Activated T-cell treated with anti-CD3 and anti-CD28 coated beads for 48 hours (primary cell): Measurements from ENCODE around the gene LDB2.

Experiments
- DNase-seq: peaks from one replicate; pipeline ENCODE4 v3.0.0-alpha.2; 2020; ENCODE audit warnings: low read depth

LDB2 gene

DNA sequence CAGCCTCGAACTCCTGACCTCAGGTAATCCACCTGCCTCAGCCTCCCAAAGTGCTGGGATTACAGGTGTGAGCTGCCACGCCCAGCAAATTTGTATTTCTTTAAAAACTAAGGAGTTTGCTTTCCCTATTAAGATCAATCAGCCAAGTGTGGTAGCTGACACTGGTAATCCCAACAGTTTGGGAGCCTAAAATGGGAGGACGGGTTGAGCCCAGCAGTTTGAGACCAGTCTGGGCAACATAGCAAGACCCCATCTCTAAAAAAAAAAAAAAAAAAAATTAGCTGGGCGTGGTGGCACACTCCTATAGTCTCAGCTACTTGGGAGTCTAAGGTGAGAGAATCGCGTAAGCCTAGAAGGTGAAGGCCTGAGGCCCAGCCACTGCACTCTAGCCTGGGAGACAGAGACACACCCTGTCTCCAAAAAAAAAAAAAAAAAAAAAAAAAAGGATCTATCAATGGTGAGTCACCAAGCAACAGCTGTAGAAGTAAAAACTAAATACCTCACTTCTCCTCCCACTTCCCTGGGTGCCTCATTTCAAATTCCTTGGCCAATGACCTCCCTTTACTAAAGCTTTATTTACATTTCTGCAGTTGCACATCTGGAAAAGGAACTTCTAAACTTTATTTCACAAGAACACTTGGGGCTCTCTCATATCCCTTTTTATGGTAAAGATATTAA, 54.5 kb downstream of the LDB2 start:
- no peak for DNase-seq

DNA sequence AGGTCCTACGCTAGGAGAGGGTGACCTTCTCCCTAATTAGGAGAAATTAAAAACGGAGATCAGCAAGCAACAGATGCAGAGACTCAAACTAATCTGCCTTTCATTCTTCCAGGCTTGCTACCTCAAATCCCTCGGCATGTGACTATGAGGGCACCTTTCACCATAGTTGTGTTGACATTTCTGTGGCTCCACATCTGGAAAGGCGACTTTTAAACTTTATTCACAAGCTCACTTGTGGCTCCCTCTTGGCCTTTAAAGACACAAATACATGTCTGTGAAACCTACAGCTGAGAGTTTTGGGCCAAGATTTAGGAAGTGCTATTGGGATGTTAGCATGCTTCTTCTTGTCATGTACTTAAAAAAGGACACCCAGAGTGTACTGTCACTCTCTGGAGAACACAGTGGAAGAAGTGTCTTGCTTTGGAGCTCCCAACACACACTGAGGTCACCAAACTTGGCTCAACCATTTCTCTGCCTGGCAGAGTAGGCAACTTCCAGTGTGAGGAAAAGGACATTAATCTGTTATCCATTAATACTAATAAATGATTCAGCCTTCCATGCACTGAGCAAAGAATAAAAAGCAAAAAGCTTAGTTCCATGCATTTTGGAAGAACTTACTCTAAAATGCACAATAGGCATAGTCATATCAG, 60.1 kb downstream of the LDB2 start:
- DNase-seq = no peak

GRCh38 chr4:16837475-16837874, 61.0 kb downstream of the LDB2 start:
- DNase-seq = no peak

DNA sequence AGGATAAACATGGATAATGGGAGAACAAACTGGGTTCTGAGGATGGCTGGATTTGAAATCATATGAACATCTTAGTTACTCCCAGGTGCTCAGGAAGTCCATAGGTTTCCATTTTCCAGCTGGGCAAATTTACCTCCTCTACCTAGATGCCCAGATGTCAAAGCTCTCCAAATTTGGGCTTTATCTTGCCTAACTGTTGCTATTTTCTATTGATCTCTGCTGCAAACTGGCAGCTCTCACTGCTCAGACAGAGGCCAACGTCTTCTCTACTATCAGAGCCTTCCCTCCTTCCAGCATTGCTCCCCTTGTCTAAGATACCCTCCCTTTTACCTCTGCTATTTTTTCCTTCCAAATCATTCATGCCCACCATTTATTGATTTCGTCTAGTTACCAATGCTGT, 62.1 kb downstream of the LDB2 start:
- DNase-seq = no peak

GRCh38 chr4:16835597-16836247, 62.7 kb downstream of the LDB2 start:
- DNase-seq = no peak

DNA sequence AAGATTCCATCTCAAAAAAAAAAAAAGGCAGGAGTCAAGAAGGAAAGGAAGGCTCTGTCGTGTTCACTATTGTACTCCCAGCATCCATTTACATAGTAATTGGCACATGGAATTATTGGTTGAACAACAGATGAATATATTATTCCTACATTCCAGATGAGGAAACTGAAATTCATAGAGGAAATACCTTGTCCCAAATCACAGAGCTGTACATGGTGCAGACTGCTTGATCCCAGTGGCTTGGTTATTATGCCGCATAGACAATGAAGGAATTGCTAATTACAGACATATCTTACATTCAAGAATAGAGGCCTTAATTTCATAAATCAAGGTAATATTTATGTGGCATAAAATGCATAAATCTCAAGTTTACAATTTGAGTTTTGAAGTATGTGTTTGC, 63.6 kb downstream of the LDB2 start:
- DNase-seq = no peak

DNA sequence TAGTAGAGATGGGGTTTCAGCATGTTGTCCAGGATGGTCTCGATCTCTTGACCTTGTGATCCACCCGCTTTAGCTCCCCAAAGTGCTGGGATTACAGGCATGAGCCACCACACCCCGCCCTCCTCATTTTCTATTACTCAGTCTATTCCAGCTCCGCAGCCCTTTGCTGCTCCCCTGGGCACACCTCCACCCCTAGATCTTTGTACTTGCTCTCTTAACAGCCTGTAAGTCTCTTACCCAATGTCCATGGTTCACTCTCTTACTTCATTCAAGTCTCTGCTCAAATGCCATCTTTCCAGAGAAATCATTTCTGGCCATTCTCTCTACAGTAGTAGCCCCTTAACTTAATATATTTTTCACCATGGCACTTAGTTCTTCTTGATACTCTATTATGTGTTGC, 64.7 kb downstream of the LDB2 start:
- no peak for DNase-seq

- no peak for DNase-seq
Observed at GRCh38 chr4:16830081-16830480, 68.4 kb downstream of the LDB2 start.

DNA sequence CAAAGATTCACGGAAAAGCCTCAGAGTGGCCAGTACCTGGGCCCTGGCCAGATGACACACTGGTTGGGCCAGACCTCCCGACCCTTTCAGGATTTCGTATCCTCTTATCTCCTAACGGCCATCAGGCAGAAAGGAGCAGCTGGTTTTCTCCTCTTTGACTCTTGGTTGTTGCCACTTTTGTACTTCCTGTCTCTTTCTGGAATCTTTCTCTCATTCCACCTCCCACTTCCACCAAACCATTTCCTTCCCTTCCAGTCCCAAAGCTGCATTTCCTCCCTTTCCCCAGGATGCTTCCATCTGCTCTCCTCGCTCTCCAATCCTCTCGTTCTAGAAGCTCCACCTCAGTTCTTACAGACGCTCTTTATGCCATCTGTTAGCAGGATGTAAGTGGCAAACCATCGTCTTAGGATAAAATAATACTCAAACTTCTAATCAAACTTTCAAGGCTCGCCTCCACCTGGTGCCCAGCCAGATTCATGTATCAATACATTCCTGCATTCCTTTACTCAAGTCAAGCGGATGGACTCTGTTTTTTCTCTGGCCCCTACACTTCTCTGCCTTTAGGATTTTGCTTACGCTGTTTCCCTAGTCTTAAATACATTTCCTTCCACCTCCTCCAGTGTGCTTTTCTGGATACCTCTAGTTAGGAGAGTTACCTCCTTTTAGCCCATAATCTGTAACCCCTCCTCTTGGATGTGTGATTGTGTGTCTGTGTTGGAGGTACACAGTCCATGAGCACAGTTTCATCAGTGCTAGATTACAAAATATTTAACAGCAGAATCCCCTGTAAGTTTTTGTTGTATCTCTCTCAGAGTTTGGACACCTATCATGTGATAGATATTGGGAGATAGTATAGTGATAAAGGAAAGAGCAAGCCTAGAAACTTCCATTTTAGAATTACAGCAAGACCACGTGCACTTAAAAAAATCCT, 70.4 kb downstream of the LDB2 start:
- no peak for DNase-seq

GRCh38 chr4:16827045-16827444, 71.4 kb downstream of the LDB2 start:
- DNase-seq = no peak

- DNase-seq = no peak
Observed at GRCh38 chr4:16826406-16826910, 72.0 kb downstream of the LDB2 start.

DNA sequence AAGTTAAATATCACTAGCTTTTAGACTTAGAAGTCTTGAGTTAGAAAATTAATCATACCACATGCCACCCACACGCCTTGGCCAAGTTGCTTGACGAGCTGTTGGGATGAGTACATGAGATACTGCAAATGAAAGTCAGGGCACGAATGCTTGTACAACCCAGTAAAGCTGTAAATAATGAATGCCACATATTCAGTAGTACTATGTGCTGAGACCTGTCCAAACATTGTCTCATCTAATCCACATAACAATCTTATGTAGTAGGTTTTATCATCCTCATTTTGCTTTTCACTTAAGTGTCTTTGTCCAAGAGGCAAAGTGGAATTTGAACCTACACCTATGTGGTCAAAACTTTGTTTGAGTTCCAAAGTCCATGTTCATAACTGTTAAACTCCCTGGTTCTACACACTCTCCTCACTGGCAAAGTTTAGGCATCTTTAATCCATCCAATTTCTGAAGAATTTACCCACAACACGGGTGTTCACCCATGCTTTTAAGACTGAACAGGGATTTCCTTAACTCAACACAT, 74.1 kb downstream of the LDB2 start:
- no peak for DNase-seq

DNA sequence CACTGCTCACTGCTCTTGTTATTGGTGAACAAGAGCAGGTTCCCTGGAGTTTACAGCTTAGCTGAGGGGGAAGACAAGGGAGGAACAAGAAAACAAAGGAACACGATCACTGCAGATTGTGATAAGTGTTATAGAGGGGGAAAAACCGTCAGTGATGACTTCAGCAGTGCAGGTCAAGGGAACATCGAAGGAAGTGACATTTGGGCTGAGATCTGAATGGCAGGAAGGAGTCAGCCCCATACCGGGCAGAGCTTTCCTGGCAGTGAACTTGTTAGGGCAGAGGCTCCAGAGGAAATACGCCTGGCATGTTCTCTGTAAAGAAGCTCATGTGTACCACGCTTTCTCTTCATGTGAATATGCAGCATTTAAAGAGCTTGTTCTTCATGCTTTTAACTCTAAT, 78.1 kb downstream of the LDB2 start:
- DNase-seq = no peak

GRCh38 chr4:16819652-16820051, 78.8 kb downstream of the LDB2 start:
- no peak for DNase-seq

- DNase-seq = no peak
Observed at GRCh38 chr4:16818005-16818404, 80.4 kb downstream of the LDB2 start.

DNA sequence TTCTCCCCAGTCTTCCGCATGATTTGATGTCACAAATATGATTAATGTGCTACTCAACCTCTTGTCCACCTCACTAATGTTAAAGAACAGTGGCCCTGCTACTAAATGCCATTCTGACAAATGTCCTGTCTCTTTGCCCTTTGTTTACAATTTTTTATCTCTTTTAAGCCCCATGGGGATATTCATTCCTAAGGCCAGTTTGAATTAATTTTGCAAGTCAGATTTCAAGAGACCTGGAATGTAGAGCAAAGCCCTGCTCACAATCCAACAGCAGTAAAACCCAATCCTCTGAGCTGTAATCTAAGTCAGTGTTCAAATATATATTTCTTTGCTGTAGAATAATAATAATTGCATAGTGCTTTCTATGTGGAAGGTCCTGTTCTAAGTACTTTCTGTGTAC, 81.2 kb downstream of the LDB2 start:
- no peak for DNase-seq

DNA sequence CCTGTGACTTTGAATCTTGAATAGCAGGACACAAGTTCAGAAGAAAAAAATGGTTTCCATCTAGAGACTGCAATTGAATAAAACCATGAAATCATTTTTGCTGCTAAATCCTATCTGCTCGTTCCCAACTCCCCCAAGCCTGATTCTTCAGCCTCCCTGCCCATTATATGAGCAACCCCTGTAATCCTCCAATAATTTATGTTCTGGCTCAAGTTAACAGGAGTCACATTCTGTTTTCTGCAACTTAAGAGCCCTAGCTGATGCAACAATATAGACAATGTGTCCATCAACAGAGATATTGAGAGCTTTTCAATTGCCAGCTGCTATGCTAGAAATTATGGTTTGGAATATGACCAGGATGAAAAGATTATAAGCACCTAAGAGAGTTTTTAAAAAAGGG, 84.1 kb downstream of the LDB2 start:
- no peak for DNase-seq

GRCh38 chr4:16812041-16812440, 86.4 kb downstream of the LDB2 start:
- no peak for DNase-seq

DNA sequence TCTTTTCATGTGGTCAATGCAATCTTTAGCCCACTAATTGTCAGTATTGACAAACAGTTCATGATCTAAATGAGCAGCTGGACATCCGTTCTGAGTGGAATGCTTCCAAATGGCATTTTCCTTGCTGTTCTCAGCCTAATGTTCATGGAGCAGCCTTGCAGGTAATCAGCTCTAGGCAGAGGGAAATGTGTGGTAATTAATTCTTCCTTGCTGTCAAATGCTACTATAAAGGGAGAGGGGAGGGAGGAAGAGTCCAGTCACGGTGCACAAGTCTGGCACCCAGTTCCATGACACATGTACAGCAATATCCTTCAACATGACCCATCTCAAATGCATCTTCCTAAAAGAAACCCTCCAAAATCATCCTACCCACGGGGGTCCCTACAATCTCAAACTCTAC, 88.5 kb downstream of the LDB2 start:
- DNase-seq = no peak

GRCh38 chr4:16809064-16809463, 89.4 kb downstream of the LDB2 start:
- no peak for DNase-seq

GRCh38 chr4:16807355-16807754, 91.1 kb downstream of the LDB2 start:
- DNase-seq = no peak

DNA sequence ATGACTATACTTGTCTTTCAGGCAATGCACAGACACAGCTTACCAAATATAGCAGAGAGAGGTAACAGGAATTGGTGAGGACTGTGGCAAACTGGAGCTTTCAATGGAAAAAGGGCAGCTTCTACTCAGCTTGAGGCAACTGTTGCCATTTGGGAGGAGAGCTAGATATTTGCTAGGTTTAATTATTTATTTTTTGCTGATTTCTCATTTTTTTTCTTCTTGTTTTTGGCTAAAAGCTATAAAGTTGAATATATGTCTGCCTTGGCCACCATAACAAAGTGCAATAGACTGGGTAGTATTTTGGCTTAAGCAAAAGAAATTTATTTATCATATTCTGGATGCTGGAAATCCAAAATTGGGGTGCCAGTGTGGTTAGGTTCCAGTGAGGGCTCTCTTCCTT, 93.9 kb downstream of the LDB2 start:
- no peak for DNase-seq
